ENCODE data around the gene CSAD.

GRCh38 chr12:53214221-53214620 lies 33.5 kb upstream of the CSAD start:
- TF ChIP-seq, protein P1, sequence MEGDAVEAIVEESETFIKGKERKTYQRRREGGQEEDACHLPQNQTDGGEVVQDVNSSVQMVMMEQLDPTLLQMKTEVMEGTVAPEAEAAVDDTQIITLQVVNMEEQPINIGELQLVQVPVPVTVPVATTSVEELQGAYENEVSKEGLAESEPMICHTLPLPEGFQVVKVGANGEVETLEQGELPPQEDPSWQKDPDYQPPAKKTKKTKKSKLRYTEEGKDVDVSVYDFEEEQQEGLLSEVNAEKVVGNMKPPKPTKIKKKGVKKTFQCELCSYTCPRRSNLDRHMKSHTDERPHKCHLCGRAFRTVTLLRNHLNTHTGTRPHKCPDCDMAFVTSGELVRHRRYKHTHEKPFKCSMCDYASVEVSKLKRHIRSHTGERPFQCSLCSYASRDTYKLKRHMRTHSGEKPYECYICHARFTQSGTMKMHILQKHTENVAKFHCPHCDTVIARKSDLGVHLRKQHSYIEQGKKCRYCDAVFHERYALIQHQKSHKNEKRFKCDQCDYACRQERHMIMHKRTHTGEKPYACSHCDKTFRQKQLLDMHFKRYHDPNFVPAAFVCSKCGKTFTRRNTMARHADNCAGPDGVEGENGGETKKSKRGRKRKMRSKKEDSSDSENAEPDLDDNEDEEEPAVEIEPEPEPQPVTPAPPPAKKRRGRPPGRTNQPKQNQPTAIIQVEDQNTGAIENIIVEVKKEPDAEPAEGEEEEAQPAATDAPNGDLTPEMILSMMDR (IDR thresholded peaks at IDR 0.05), result no peak
- no peak for TF ChIP-seq POLR2AphosphoS5 (IDR thresholded peaks at IDR 0.05)
- no peak for TF ChIP-seq EP300 (IDR thresholded peaks at IDR 0.05)
